Measurements from ENCODE around the gene RNF157. TPM values are rescaled to one million over a fixed set of nuclear protein-coding genes. Genes with fewer than 3 reads are reported as not detected.
A peak's percentile ranks its signal among the peaks of the same experiment; 100 is the strongest.

Gene RNF157
- total and polyA plus RNA-seq, 11 donors = 3.6 to 7.4 (median 5.2) TPM

- peak overlapping the region; percentile 36 to 78 (median 68) for H3K4me3 ChIP-seq
- DNase-seq (peak in 2 of 5 donors; percentile 37 to 48), ATAC-seq (peak in 2 of 4 donors; percentile 45 to 53)
- peaks cover 0 to 32% (median 9%) of the 10 kb centered on the region in 12 donors for H3K4me1 ChIP-seq
- no peaks in the 10 kb centered on the region for H3K9me3 ChIP-seq
- intact Hi-C loops (cut with DNase I) = loop anchor here in 2 of 10 donors (5.0 kb wide), 1 partner anchor 44 kb away; no protein-coding TSS in a partner anchor
- TF ChIP-seq, protein P1, sequence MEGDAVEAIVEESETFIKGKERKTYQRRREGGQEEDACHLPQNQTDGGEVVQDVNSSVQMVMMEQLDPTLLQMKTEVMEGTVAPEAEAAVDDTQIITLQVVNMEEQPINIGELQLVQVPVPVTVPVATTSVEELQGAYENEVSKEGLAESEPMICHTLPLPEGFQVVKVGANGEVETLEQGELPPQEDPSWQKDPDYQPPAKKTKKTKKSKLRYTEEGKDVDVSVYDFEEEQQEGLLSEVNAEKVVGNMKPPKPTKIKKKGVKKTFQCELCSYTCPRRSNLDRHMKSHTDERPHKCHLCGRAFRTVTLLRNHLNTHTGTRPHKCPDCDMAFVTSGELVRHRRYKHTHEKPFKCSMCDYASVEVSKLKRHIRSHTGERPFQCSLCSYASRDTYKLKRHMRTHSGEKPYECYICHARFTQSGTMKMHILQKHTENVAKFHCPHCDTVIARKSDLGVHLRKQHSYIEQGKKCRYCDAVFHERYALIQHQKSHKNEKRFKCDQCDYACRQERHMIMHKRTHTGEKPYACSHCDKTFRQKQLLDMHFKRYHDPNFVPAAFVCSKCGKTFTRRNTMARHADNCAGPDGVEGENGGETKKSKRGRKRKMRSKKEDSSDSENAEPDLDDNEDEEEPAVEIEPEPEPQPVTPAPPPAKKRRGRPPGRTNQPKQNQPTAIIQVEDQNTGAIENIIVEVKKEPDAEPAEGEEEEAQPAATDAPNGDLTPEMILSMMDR (IDR thresholded peaks at IDR 0.05) = no peak
- TF ChIP-seq POLR2A (IDR thresholded peaks at IDR 0.05) = no peak
- peaks cover 0 to 37% (median 0%) of the 10 kb centered on the region in 9 donors for H3K27me3 ChIP-seq
- H3K27ac ChIP-seq = peak overlapping the region in 6 of 12 donors; percentile 24 to 55 (median 34)
- no peaks in the 10 kb centered on the region for H3K36me3 ChIP-seq
- WGBS, 4 donors = 8 to 14% (median 10%) methylated on average over 12 of the region's 12 CpGs
These were observed 878 bp upstream of the RNF157 start for GRCh38 chr17:76241204-76241538.

DNA sequence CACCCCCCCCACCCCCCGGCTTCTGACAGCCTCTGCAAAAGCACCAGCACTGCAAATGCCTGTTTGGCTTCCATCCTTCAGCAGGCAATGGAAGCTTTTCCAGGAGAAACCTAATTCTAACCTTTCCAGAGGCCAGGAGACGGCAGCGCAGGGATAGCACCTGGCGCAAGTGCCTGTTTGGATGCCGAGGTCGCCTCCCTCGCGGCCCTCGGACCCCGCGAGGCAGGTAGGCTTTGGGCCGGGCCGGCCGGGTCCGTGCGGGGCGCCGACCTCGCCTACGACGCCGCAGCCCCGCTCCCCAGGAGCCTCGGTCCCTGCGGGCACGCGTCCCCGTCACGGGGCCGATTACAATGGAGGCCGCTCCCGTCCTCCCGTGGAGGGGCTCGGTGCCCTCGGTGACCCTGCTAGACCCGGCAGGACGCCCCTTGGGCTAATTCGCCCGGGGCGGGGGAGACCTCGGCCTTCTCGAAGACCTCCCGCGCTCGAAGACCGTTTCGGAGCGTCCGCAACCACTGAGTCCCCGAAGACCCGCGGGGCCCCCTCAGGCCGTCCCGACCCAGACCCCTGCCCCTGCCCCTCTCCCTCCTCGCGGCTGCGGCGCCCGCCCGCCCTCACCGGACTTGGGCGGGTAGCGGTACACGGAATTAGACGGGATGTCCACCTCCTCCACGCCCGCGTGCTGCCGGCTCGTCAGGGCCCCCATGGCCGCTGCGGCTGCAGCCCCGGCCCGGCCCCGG lies 587 bp downstream of the RNF157 start:
- Histone ChIP-seq H3K27me3 (peaks cover 0 to 37% (median 0%) of the 10 kb centered on the region in 9 donors), H3K4me3 (peak overlapping the region; percentile 26 to 78 (median 59)), H3K4me1 (peaks cover 0 to 26% (median 9%) of the 10 kb centered on the region in 12 donors), H3K9me3 (no peaks in the 10 kb centered on the region), H3K36me3 (no peaks in the 10 kb centered on the region), H3K27ac (peak overlapping the region in 5 of 12 donors; percentile 12 to 59 (median 47))
- intact Hi-C loops (cut with DNase I) = loop anchor here in 3 of 10 donors (1.0 to 5.0 kb wide), 2 partner anchors 25 to 42 kb away; no protein-coding TSS in a partner anchor
- peak in 1 of 5 donors; percentile 24 for DNase-seq
- TF ChIP-seq, protein P1 (IDR thresholded peaks at IDR 0.05) = no peak
- no peak for TF ChIP-seq POLR2A (IDR thresholded peaks at IDR 0.05)
- ATAC-seq = peak in 1 of 4 donors; percentile 23
- 1 to 6% (median 4%) methylated on average over 26 to 75 of the region's 75 CpGs for WGBS, 4 donors

- TF ChIP-seq POLR2A (IDR thresholded peaks at IDR 0.05) = no peak
- TF ChIP-seq, protein P1 (IDR thresholded peaks at IDR 0.05) = no peak
- H3K27ac ChIP-seq = no peak overlapping the region
These were observed 1.3 kb downstream of the RNF157 start for GRCh38 chr17:76238847-76239537.

GRCh38 chr17:76237859-76238313 lies 2.4 kb downstream of the RNF157 start:
- Histone ChIP-seq H3K4me1 (peaks cover 0 to 19% (median 9%) of the 10 kb centered on the region in 12 donors), H3K4me3 (no peak overlapping the region), H3K36me3 (no peaks in the 10 kb centered on the region), H3K9me3 (no peaks in the 10 kb centered on the region), H3K27ac (no peak overlapping the region), H3K27me3 (peaks cover 0 to 25% (median 0%) of the 10 kb centered on the region in 9 donors)
- intact Hi-C loops (cut with DNase I) = no loop called here
- no peak for DNase-seq
- TF ChIP-seq, protein P1 (IDR thresholded peaks at IDR 0.05) = no peak
- no peak for TF ChIP-seq POLR2A (IDR thresholded peaks at IDR 0.05)
- 91 to 96% (median 93%) methylated on average over 7 of the region's 7 CpGs for WGBS, 4 donors
- ATAC-seq = no peak

More at GRCh38 chr17:76238847-76239537, 1.3 kb downstream of the RNF157 start:
- DNase-seq (no peak), ATAC-seq (no peak)
- Histone ChIP-seq H3K36me3 (no peaks in the 10 kb centered on the region), H3K9me3 (no peaks in the 10 kb centered on the region), H3K27me3 (peaks cover 0 to 36% (median 0%) of the 10 kb centered on the region in 9 donors), H3K4me1 (peaks cover 0 to 19% (median 9%) of the 10 kb centered on the region in 12 donors), H3K4me3 (peak overlapping the region in 5 of 12 donors; percentile 50 to 67 (median 60))
- intact Hi-C loops (cut with DNase I) = no loop called here
- 67 to 74% (median 69%) methylated on average over 11 of the region's 11 CpGs for WGBS, 4 donors

Measured in heart left ventricle (tissue), 16 donors.